Ishikawa (cell line): ENCODE data around the gene HTR3B.

ENCODE experiments used
- CEBPB ChIP-seq: IDR thresholded peaks from 2 replicates; pipeline ENCODE4 v1.6.1; 2012
- CREB1 ChIP-seq: IDR thresholded peaks from 2 replicates; pipeline ENCODE4 v1.6.1; 2012; ENCODE audit warnings: low read depth
- EGR1 ChIP-seq: IDR thresholded peaks from 2 replicates; pipeline ENCODE4 v1.6.1; 2012
- EP300 ChIP-seq: IDR thresholded peaks from 2 replicates; pipeline ENCODE4 v1.6.1; 2012; ENCODE audit warnings: borderline replicate concordance
- FOXM1 ChIP-seq: IDR thresholded peaks from 2 replicates; pipeline ENCODE4 v1.6.1; 2012; ENCODE audit warnings: low read depth, borderline replicate concordance
- MAX ChIP-seq: IDR thresholded peaks from 2 replicates; pipeline ENCODE4 v1.6.1; 2012
- NFIC ChIP-seq: IDR thresholded peaks from 2 replicates; pipeline ENCODE4 v1.6.1; 2012
- RAD21 ChIP-seq: IDR thresholded peaks from 2 replicates; pipeline ENCODE4 v1.6.1; 2012; ENCODE audit warnings: low read depth
- REST ChIP-seq: IDR thresholded peaks from 2 replicates; pipeline ENCODE4 v1.6.1; 2012; ENCODE audit warnings: low read depth, mild to moderate bottlenecking
- TAF1 ChIP-seq: IDR thresholded peaks from 2 replicates; pipeline ENCODE4 v1.6.1; 2012; ENCODE audit warnings: low read depth, mild to moderate bottlenecking
- TCF12 ChIP-seq: IDR thresholded peaks from 2 replicates; pipeline ENCODE4 v1.6.1; 2012; ENCODE audit warnings: low read depth
- TEAD4 ChIP-seq: IDR thresholded peaks from 2 replicates; pipeline ENCODE4 v1.6.1; 2012
- USF1 ChIP-seq: IDR thresholded peaks from 2 replicates; pipeline ENCODE4 v1.6.1; 2012
- YY1 ChIP-seq: IDR thresholded peaks from 2 replicates; pipeline ENCODE4 v1.6.1; 2012; ENCODE audit warnings: low read depth
- ZBTB7A ChIP-seq: IDR thresholded peaks from 2 replicates; pipeline ENCODE4 v1.6.1; 2012; ENCODE audit warnings: low read depth

HTR3B gene

GRCh38 chr11:113907681-113908080, 3.1 kb downstream of the HTR3B start:
- TF ChIP-seq TCF12 (no peak), EGR1 (no peak), TAF1 (no peak), FOXM1 (no peak), CEBPB (no peak), TEAD4 (no peak)

GRCh38 chr11:113908098-113908497, 3.5 kb downstream of the HTR3B start:
- TF ChIP-seq FOXM1: no peak
- no peak for TF ChIP-seq TEAD4
- no peak for TF ChIP-seq ZBTB7A
- no peak for TF ChIP-seq EP300
- no peak for TF ChIP-seq CEBPB
- TF ChIP-seq TAF1: no peak
- no peak for TF ChIP-seq TCF12
- TF ChIP-seq MAX: no peak
- TF ChIP-seq EGR1: no peak
- no peak for TF ChIP-seq NFIC
- no peak for TF ChIP-seq RAD21
- TF ChIP-seq USF1: no peak
- no peak for TF ChIP-seq CREB1
- TF ChIP-seq REST: no peak
- TF ChIP-seq YY1: no peak

GRCh38 chr11:113923572-113923971, 19.0 kb downstream of the HTR3B start:
- TF ChIP-seq CEBPB: no peak
- no peak for TF ChIP-seq TAF1
- TF ChIP-seq TEAD4: no peak
- TF ChIP-seq REST: no peak
- TF ChIP-seq TCF12: no peak
- no peak for TF ChIP-seq USF1

- no peak for TF ChIP-seq TCF12
- TF ChIP-seq TAF1: no peak
- no peak for TF ChIP-seq RAD21
- TF ChIP-seq EGR1: no peak
- TF ChIP-seq NFIC: no peak
- no peak for TF ChIP-seq CREB1
- no peak for TF ChIP-seq CEBPB
- no peak for TF ChIP-seq YY1
Measured at GRCh38 chr11:113926273-113927197, 21.9 kb downstream of the HTR3B start.

- no peak for TF ChIP-seq REST
Measured at GRCh38 chr11:113928311-113928710, 23.7 kb downstream of the HTR3B start.
